ENCODE measurements around the gene MAPKAPK5.

MAPKAPK5 gene

GRCh38 chr12:111870216-111870615, 28.2 kb downstream of the MAPKAPK5 start:
- H3K4me1 ChIP-seq (ENCODE audit: control insufficient read depth in 5 of 5, insufficient read depth in 5 of 5, low read length in 5 of 5), result no peaks in the 10 kb centered on the region
- H3K9me3 ChIP-seq (ENCODE audit: control insufficient read depth in 5 of 5, low read length in 5 of 5), result peaks cover 0 to 5% (median 0%) of the 10 kb centered on the region in 5 donors
- H3K4me3 ChIP-seq (ENCODE audit: low read depth in 1 of 5, low read length in 5 of 5), result no peak overlapping the region
- no peak overlapping the region for H3K27ac ChIP-seq (ENCODE audit: low read depth, low read length)
- peaks cover 48 to 77% (median 76%) of the 10 kb centered on the region in 5 donors for H3K36me3 ChIP-seq (ENCODE audit: control insufficient read depth in 5 of 5, insufficient read depth in 5 of 5, low read length in 5 of 5)
- no peaks in the 10 kb centered on the region for H3K27me3 ChIP-seq (ENCODE audit: control insufficient read depth in 5 of 5, insufficient read depth in 4 of 5, low read length in 5 of 5)
- no peak overlapping the region for H3K9ac ChIP-seq (ENCODE audit: low read length in 5 of 5)

GRCh38 chr12:111870706-111871105, 28.7 kb downstream of the MAPKAPK5 start:
- Histone ChIP-seq H3K4me1 (ENCODE audit: control insufficient read depth in 5 of 5, insufficient read depth in 5 of 5, low read length in 5 of 5) (no peaks in the 10 kb centered on the region), H3K36me3 (ENCODE audit: control insufficient read depth in 5 of 5, insufficient read depth in 5 of 5, low read length in 5 of 5) (peaks cover 52 to 80% (median 76%) of the 10 kb centered on the region in 5 donors), H3K9ac (ENCODE audit: low read length in 5 of 5) (no peak overlapping the region), H3K27ac (ENCODE audit: low read depth, low read length) (no peak overlapping the region), H3K9me3 (ENCODE audit: control insufficient read depth in 5 of 5, low read length in 5 of 5) (peaks cover 0 to 5% (median 0%) of the 10 kb centered on the region in 5 donors), H3K4me3 (ENCODE audit: low read depth in 1 of 5, low read length in 5 of 5) (no peak overlapping the region), H3K27me3 (ENCODE audit: control insufficient read depth in 5 of 5, insufficient read depth in 4 of 5, low read length in 5 of 5) (no peaks in the 10 kb centered on the region)

- Histone ChIP-seq H3K9me3 (ENCODE audit: control insufficient read depth in 5 of 5, low read length in 5 of 5) (peaks cover 0 to 5% (median 0%) of the 10 kb centered on the region in 5 donors), H3K4me3 (ENCODE audit: low read depth in 1 of 5, low read length in 5 of 5) (no peak overlapping the region), H3K4me1 (ENCODE audit: control insufficient read depth in 5 of 5, insufficient read depth in 5 of 5, low read length in 5 of 5) (no peaks in the 10 kb centered on the region), H3K9ac (ENCODE audit: low read length in 5 of 5) (no peak overlapping the region), H3K27ac (ENCODE audit: low read depth, low read length) (no peak overlapping the region), H3K27me3 (ENCODE audit: control insufficient read depth in 5 of 5, insufficient read depth in 4 of 5, low read length in 5 of 5) (no peaks in the 10 kb centered on the region), H3K36me3 (ENCODE audit: control insufficient read depth in 5 of 5, insufficient read depth in 5 of 5, low read length in 5 of 5) (peaks cover 42 to 59% (median 57%) of the 10 kb centered on the region in 5 donors)
Measured at GRCh38 chr12:111873113-111873512, 31.1 kb downstream of the MAPKAPK5 start.

GRCh38 chr12:111881716-111882115, 39.7 kb downstream of the MAPKAPK5 start:
- H3K4me1 ChIP-seq (ENCODE audit: control insufficient read depth in 5 of 5, insufficient read depth in 5 of 5, low read length in 5 of 5), result no peaks in the 10 kb centered on the region
- peaks cover 31 to 82% (median 66%) of the 10 kb centered on the region in 5 donors for H3K36me3 ChIP-seq (ENCODE audit: control insufficient read depth in 5 of 5, insufficient read depth in 5 of 5, low read length in 5 of 5)
- H3K4me3 ChIP-seq (ENCODE audit: low read depth in 1 of 5, low read length in 5 of 5), result no peak overlapping the region
- no peak overlapping the region for H3K27ac ChIP-seq (ENCODE audit: low read depth, low read length)
- no peak overlapping the region for H3K9ac ChIP-seq (ENCODE audit: low read length in 5 of 5)
- no peaks in the 10 kb centered on the region for H3K27me3 ChIP-seq (ENCODE audit: control insufficient read depth in 5 of 5, insufficient read depth in 4 of 5, low read length in 5 of 5)
- H3K9me3 ChIP-seq (ENCODE audit: control insufficient read depth in 5 of 5, low read length in 5 of 5), result no peaks in the 10 kb centered on the region

GRCh38 chr12:111886662-111887545, 44.9 kb downstream of the MAPKAPK5 start:
- Histone ChIP-seq H3K27me3 (ENCODE audit: control insufficient read depth in 5 of 5, insufficient read depth in 4 of 5, low read length in 5 of 5) (no peaks in the 10 kb centered on the region), H3K27ac (ENCODE audit: low read depth, low read length) (no peak overlapping the region), H3K36me3 (ENCODE audit: control insufficient read depth in 5 of 5, insufficient read depth in 5 of 5, low read length in 5 of 5) (peaks cover 35 to 97% (median 83%) of the 10 kb centered on the region in 5 donors), H3K4me3 (ENCODE audit: low read depth in 1 of 5, low read length in 5 of 5) (no peak overlapping the region), H3K4me1 (ENCODE audit: control insufficient read depth in 5 of 5, insufficient read depth in 5 of 5, low read length in 5 of 5) (peaks cover 0 to 3% (median 0%) of the 10 kb centered on the region in 5 donors), H3K9me3 (ENCODE audit: control insufficient read depth in 5 of 5, low read length in 5 of 5) (no peaks in the 10 kb centered on the region), H3K9ac (ENCODE audit: low read length in 5 of 5) (no peak overlapping the region)

GRCh38 chr12:111887926-111888745, 46.1 kb downstream of the MAPKAPK5 start:
- no peak overlapping the region for H3K4me3 ChIP-seq (ENCODE audit: low read depth in 1 of 5, low read length in 5 of 5)
- H3K9me3 ChIP-seq (ENCODE audit: control insufficient read depth in 5 of 5, low read length in 5 of 5), result no peaks in the 10 kb centered on the region
- no peak overlapping the region for H3K27ac ChIP-seq (ENCODE audit: low read depth, low read length)
- H3K36me3 ChIP-seq (ENCODE audit: control insufficient read depth in 5 of 5, insufficient read depth in 5 of 5, low read length in 5 of 5), result peaks cover 42 to 97% (median 82%) of the 10 kb centered on the region in 5 donors
- peaks cover 0 to 3% (median 0%) of the 10 kb centered on the region in 5 donors for H3K4me1 ChIP-seq (ENCODE audit: control insufficient read depth in 5 of 5, insufficient read depth in 5 of 5, low read length in 5 of 5)
- no peak overlapping the region for H3K9ac ChIP-seq (ENCODE audit: low read length in 5 of 5)
- H3K27me3 ChIP-seq (ENCODE audit: control insufficient read depth in 5 of 5, insufficient read depth in 4 of 5, low read length in 5 of 5), result no peaks in the 10 kb centered on the region

GRCh38 chr12:111893287-111893686, 51.3 kb downstream of the MAPKAPK5 start:
- Histone ChIP-seq H3K27ac (ENCODE audit: low read depth, low read length) (no peak overlapping the region), H3K4me3 (ENCODE audit: low read depth in 1 of 5, low read length in 5 of 5) (no peak overlapping the region), H3K27me3 (ENCODE audit: control insufficient read depth in 5 of 5, insufficient read depth in 4 of 5, low read length in 5 of 5) (no peaks in the 10 kb centered on the region), H3K36me3 (ENCODE audit: control insufficient read depth in 5 of 5, insufficient read depth in 5 of 5, low read length in 5 of 5) (peaks cover 37 to 72% (median 58%) of the 10 kb centered on the region in 5 donors), H3K9me3 (ENCODE audit: control insufficient read depth in 5 of 5, low read length in 5 of 5) (no peaks in the 10 kb centered on the region), H3K4me1 (ENCODE audit: control insufficient read depth in 5 of 5, insufficient read depth in 5 of 5, low read length in 5 of 5) (no peaks in the 10 kb centered on the region), H3K9ac (ENCODE audit: low read length in 5 of 5) (no peak overlapping the region)

GRCh38 chr12:111894556-111894955, 52.5 kb downstream of the MAPKAPK5 start:
- no peaks in the 10 kb centered on the region for H3K27me3 ChIP-seq (ENCODE audit: control insufficient read depth in 5 of 5, insufficient read depth in 4 of 5, low read length in 5 of 5)
- peaks cover 27 to 67% (median 49%) of the 10 kb centered on the region in 5 donors for H3K36me3 ChIP-seq (ENCODE audit: control insufficient read depth in 5 of 5, insufficient read depth in 5 of 5, low read length in 5 of 5)
- H3K9me3 ChIP-seq (ENCODE audit: control insufficient read depth in 5 of 5, low read length in 5 of 5), result no peaks in the 10 kb centered on the region
- no peak overlapping the region for H3K4me3 ChIP-seq (ENCODE audit: low read depth in 1 of 5, low read length in 5 of 5)
- H3K27ac ChIP-seq (ENCODE audit: low read depth, low read length), result no peak overlapping the region
- H3K9ac ChIP-seq (ENCODE audit: low read length in 5 of 5), result no peak overlapping the region
- H3K4me1 ChIP-seq (ENCODE audit: control insufficient read depth in 5 of 5, insufficient read depth in 5 of 5, low read length in 5 of 5), result no peaks in the 10 kb centered on the region

GRCh38 chr12:111901182-111901581, 59.2 kb downstream of the MAPKAPK5 start:
- Histone ChIP-seq H3K4me1 (ENCODE audit: control insufficient read depth in 5 of 5, insufficient read depth in 5 of 5, low read length in 5 of 5) (no peaks in the 10 kb centered on the region), H3K27me3 (ENCODE audit: control insufficient read depth in 5 of 5, insufficient read depth in 4 of 5, low read length in 5 of 5) (no peaks in the 10 kb centered on the region), H3K27ac (ENCODE audit: low read depth, low read length) (no peak overlapping the region), H3K9ac (ENCODE audit: low read length in 5 of 5) (no peak overlapping the region), H3K9me3 (ENCODE audit: control insufficient read depth in 5 of 5, low read length in 5 of 5) (no peaks in the 10 kb centered on the region), H3K4me3 (ENCODE audit: low read depth in 1 of 5, low read length in 5 of 5) (no peak overlapping the region), H3K36me3 (ENCODE audit: control insufficient read depth in 5 of 5, insufficient read depth in 5 of 5, low read length in 5 of 5) (peaks cover 0 to 26% (median 11%) of the 10 kb centered on the region in 5 donors)
